GM21723 (cell line): Measurements from ENCODE around the gene PHACTR3.

ENCODE experiments used
- ATAC-seq: cut with Tn5 transposase; IDR thresholded peaks from one replicate; pipeline ENCODE4 v1.9.1; 2021; ENCODE audit warnings: mild to moderate bottlenecking, moderate library complexity; ENCODE audit not compliant: unreplicated experiment

The PHACTR3 gene

DNA sequence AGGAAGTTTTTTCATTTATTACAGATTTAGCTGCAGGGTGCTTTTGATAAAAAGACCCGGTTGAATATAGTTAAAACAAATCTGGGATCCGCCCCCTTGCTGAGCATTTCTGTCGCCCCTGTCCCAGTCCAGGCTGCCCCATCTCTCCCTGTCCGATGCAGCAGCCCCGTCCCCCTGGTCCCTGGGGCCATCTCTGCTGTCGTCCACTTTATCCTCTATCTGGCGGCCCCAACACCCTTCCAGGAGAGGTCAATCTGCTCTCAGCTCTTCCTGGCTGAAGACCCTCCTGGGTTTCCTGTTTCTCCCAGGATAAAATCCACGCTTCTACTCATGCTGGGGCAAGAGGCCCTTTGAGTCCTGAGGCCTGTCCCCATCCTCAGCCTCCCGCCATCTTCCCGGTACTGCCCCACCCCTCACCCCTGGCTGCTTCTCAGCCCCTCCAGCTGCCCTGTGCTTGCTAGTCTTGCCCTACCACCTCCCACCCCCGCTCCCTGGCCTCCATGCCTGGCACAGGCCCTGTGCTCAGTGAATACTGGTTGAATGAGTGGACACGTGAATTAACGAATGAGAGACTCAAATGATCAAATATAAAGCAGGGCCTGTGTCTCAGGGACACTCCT is 16.0 kb upstream of the PHACTR3 start:
- ATAC-seq = no peak

DNA sequence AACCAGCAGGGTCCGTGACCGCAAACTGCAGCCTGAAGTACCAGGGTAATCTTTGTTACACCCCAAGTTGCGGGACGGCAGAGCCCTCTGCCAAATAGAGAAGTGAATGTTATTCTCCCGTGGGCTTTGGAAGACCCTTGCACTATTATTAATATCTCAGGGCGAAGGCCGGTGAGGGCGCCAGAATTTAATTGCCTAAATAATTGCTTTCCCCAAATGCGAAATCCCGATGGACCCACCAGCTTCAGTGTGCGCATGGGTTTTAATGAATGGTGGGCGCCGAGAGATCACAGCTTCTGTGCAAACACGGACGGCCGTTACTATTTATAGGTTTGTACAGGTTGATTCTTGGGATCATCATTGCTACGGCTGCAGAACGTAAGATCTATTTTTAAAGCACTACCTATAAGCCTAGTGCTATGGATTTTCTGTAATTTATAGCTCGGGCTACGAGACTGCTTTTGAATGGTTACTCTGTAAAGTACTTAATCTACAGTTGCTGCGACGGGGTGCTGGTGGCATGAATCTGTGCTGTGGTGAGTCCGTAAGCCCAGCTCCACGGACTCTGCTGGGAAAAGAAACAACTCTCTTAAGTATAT is 15.2 kb upstream of the PHACTR3 start:
- no peak for ATAC-seq

DNA sequence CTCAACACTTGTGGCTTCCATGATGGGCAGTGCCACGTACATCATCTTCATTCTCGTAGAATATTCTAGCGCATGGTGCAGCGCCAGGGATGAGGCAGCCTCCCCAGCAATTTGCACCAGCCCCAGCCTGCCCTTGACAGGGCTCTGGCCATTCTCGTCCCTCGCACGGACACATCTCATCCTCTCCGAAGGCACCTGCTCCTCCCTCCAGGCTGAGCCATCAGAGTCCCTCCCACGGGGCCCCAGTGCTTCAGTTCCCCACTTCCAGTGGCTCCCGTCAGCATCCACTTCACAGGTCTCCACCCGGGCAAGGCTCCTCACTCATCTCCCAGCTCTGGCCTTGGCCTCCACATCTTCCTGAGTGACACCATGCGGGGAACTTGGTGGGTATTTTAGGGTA is 13.3 kb upstream of the PHACTR3 start:
- ATAC-seq = no peak

DNA sequence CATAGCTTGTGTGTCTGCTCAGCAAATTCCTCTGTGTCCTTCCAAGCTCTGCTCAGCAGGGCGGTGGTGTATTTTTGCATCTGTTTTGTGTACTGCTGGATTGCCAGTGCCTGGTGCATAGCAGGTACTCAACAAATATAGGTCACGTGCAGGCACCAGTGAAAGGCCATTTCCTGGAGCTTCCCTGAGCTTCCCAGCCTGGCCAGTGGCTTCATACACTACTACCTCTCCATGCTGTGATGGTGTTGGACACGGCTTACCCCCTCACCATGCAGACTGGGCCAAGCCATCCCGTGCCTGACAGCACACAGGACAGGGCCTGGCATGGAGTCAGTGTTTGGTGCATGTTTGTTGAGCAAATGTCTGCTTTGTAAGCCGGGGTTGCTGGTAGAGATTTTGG is 7.7 kb upstream of the PHACTR3 start:
- ATAC-seq = no peak

DNA sequence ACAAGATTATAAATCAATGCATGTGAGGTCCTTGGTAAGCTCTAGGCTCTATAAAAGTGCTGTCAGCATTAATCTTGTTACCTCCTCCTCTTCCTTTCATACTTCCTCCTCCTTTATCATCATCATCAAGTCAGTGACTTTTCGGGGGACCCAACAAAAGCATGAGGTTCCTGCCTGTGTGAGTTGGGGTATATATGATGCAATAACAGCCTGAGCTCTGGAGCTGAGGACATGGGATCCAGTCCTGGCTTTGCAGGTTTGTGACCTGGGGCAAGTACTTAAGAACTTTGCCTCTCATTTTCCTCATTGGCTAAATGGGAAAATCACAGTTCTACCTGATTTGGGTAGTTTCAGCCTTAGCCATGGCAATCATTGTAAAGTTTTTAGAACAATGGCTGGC is 7.1 kb upstream of the PHACTR3 start:
- ATAC-seq = no peak

DNA sequence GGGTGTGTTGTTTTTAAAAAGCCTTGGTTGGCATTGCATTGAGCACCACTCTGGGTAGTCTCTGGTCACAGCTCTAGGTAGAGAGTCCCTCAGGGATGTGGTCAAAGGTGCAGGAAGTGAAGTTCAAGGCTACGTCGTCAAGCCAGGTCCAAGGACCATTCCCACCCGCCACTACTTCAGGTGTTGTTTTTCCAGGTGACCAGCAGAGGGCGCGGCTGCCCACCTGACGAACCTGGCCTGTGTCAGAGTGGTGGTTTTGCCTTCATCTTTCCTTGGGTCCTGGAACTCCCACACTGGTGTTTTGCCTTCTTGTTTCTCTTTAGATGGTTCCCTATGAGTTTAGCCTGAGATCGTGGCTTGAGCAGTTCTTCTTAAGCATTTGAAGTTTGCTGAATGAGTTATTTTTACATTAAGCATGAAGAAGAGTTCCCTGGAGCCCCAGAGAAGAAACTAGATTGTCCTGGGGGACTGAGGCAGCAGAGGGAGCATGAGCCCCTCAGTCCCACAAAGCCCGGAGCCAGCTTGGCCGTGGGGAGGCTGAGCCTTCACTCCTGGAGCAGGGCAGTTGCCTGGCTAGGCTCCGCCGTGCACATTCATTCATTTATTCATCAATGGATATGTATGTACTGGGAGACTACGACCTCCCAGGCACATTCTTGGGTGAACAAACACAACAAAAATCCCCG is 5.6 kb upstream of the PHACTR3 start:
- ATAC-seq = peak; percentile 69

DNA sequence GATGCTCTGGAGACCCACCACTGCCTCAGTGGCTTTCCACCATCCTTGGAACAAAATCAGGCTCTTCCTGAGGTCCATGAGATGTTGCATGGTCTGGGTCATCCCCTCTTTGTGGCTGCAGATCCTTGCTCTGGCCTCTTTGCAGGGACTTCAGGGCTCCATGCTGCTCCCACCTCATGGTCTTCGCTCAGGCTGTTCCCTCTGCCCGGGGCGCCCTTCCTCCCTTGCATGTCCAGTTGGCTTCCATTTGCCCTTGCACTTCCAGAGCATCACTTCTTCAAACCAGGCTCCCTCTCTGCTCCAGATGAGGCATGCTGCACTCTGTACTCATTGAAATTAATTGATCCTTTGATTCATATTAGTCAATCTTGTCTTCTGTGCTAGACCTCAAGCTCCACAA is 4.4 kb upstream of the PHACTR3 start:
- ATAC-seq = no peak

DNA sequence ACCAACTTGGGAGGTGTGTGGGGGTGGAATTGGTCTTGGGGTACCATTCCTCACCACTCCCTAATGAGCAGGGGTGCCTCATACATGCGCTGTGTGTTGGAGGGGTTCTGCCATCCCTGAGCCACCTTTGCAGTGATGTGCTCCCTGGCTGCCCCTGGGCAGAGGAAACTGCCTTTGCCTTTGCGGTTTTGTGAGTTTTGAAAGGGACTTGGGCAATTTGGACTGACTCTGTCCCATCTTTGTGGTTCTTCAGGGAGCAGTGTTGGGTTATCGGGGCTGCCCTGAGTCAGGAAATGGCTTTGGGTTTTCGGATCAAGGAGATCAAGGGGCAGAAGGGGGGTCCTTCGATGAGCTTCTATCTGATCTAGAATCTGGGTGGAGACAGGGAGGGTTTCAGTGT is 3.9 kb upstream of the PHACTR3 start:
- no peak for ATAC-seq

DNA sequence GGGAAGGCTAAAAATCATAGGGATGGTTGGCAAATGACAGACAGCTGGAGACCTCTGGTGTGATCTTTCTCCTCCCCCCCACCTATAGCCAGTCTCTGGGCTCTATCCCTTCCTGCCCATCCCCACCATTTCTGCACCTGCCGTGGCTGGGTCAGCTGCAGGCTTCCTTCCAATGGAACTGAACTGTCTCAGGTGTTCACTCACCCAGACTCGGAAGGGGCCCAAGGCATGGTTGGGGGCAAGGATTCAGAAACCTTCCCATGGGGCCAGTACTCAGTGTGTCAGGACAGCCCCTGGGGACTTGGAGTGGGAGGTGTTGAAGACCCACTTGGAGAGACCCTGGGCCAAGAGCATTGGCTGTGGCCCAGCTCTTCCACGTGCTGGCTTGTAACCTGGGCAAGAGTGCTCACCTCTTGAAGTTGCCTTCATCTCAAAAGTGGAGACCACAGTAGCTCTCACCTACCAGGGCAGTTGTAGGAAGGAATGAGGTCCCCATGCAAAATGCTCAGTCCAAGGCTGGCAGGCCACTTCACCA is 1.7 kb upstream of the PHACTR3 start:
- ATAC-seq = no peak

DNA sequence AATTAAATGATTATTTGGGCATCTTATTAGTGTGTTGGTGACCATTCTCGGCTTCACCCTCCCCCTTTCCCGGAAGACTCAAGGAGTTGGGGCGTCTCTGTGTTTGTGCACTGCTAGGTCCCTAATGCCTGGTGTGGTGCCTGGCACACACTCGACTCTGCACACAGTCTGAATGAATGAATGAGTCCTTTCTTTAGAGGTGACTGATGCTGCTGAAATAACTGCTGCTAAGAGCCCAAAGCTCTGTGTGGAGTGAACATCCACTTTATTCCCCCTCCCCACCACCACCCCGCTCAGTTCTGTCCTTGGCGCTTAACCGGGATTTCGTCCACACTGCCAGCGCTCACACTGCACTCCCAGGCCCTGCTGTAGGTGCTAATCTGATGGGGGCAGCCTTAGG is 1.2 kb upstream of the PHACTR3 start:
- ATAC-seq = no peak

DNA sequence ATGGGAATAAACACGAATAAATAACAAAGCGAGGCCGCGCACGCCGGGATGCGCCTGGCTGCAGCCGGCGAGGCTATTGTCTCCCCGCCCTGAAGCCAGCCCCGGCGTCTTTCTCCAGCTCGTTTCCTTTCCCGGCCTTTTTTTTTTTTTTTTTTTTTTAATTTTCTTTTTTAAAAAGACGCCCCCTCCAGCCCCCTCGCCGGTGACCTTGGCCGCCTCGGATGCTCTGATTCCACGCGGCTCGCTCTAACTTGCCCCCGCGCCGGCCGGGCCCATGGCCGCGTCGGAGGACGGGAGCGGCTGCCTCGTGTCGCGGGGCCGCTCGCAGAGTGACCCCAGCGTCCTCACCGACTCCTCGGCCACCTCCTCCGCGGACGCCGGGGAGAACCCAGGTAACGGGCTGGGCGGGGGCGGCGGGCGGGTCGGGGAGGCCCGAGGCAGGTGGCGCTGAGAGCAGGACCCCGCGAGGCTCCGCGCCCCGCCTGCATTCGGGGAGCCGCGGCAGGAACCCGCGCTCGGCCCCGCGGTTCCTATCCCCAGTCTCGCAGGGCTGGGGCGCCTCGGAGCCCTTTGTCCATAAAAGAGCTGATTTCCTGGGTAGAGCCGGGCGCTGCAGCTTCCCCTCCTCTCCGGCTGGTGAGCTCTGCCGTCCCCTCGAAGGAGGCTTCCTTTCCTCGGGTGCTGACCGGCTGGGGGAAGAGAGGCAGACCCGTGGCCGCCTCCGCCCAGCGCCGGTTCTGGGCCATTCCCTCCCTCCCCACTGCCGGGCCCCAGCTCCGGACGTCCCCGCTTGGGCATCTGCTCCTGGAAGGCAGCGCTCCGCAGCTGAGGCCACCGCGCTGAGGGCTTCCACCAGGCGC is 631 bp downstream of the PHACTR3 start:
- no peak for ATAC-seq

DNA sequence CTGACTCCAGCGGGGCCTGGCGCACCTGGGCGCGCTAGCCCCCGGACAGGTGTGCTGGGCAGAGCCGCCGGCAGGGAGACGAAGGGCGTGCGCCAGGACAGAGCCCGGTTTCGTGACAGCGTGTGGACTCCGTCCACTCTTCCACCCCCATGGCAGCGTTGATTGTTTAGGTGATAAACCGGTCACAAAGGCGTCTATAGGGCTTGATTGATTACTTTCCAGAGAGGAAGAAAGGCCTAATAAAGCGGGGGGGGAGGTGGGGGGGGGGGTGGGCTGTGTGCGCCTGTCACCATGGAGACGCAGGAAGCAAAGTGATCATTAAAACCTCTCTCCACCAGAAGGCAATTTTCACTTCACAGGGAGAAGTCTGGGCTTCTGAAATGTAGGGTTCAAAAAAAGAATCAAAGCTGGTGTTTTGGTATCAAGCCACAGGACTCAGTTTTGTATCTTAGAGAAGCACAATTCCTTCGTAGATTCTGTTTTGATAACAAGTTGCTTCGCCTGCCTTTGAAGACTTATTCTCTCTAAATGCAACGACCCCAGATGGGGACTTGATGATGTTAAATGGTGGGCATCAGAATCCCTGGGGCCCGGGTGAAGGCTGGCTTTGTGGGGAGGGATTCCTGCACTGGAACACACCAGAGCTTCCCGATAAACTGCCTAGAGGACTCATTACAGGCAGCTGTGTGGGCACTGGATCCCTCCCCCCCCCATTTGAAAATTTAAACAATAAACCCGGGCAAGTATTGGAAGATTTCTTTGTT is 1.4 kb downstream of the PHACTR3 start:
- no peak for ATAC-seq

DNA sequence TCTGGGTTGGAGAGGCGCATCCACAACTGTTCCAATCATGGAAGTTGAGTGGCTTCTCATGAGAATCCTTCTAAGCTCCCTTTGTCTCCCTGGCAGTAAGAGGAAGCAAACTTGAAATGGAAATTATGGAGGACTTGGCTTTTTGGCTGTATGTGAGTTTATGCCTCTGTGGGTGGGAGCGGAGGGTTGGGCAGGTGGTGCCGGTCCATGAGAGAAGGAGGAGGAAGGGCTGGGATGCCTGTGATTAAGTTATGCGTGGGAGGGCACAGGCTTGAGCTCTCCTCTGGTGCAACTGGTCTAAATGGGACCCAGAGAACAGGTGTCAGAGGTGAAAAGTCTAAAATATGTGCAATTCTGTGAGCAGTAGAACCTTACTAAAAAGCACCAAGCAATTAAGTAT is 2.2 kb downstream of the PHACTR3 start:
- no peak for ATAC-seq

DNA sequence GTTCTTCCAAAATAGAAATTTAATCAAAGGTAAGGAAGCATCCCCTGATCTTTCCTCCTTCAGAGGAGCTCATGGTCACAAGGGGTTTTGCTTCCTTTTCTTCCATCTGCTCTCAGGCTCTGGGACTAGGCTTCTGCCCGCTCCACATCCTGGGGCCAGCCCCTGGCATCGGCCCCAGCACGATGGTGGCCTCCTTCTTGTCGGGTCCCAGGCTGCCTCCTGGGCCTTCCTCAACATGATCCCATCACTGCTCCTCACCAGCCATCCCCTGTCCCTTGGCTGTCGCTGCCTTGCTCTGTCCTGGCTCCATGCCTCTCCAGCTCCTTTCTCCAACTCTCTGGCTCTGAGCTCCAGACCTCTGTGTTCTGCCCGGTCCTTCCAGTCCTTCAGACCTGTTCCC is 4.1 kb downstream of the PHACTR3 start:
- no peak for ATAC-seq

DNA sequence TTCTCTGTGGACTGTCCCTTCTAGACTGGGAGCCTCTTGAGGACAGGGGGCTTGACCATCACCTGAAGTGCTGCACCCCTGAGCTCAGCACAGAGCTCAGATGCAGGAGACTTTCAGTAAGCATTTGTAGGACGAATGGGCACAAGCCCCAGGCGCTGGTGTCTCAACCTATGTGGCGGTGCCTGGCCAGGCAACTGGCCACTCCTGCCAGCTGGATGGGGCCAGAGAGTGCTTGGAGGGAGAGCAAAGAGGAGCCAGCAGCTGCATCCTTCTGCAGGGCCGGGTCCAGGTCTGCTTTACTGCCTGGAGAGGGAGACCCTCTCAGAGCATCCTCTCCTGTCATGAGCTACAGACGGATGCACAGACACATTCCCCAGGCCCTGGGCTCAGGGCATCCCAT is 4.5 kb downstream of the PHACTR3 start:
- no peak for ATAC-seq

DNA sequence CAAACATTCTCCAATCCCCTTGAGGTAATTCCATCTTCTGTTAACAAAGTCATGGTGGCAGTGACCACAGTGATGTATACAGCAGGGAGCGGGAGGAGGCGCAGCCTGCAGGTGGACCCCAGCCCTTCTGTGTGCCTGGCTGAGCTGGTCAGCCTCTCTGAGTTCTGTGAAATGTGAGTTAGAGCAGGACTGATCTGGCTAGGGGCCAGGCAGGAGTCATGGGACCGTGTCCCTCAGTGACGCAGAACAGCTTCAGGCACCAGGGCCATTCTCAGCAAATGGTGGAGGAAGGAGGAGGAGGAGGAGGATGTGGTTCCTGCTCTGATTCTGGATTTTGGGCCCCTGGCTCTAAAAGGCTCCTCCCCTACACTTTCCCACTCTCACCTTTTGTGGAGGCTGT is 6.9 kb downstream of the PHACTR3 start:
- ATAC-seq = no peak

DNA sequence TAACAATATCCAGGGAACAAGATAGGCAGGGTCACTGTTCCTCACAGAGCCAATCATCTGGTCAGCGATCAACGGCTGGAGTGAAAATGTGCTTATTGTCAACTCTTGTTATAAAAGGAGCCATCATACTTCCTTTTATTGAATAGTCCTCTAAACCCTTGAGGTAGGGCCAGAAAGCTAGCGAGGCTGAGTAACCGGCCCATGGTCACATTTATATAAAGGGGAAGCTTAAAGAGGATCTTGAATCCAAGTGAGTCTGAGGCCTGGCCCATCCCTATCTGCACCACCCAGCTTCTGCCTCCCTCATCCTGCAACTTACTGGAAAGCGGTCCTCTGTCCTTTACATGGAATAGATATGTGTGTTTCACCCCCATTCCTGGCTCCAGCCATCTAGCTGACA is 9.5 kb downstream of the PHACTR3 start:
- no peak for ATAC-seq

DNA sequence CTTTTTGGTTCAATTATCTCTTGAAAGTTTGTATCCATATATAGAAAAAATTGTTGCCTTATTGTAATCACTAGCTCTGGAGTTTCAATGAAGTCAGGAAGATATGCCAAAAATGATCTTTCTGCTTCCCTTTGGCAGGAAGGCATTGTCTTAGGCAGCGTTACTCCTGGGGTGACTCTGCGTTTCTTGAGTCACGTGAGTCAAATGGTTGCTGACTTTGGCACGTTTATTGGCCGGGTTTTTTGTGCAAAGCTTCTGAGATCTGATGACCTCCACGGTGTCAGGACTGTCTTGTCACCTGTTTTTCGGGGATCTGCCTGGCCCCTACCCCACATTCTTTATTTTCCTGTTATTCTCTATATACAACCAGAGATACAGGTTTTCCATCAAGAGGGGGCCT is 10.4 kb downstream of the PHACTR3 start:
- ATAC-seq = no peak

DNA sequence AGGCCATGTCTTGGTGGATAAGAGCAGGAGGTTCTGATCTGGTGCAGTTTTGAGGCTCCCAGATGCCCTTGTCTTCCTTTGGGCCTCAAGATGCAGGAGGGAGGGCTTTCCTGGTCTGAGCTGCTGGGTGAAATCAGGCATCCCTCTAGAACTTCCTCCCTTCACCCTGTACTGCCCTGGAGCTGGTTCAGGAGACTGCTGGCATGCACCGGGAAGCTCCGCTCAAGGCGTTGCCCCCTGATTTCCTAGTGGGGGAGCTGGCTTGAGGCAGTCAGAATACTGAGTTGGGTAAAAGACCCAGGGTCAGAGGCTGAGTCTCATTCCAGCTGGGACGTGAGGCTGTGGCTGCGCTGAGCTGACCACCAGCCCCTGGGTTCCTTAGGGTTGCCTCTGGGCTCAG is 12.0 kb downstream of the PHACTR3 start:
- ATAC-seq = no peak

DNA sequence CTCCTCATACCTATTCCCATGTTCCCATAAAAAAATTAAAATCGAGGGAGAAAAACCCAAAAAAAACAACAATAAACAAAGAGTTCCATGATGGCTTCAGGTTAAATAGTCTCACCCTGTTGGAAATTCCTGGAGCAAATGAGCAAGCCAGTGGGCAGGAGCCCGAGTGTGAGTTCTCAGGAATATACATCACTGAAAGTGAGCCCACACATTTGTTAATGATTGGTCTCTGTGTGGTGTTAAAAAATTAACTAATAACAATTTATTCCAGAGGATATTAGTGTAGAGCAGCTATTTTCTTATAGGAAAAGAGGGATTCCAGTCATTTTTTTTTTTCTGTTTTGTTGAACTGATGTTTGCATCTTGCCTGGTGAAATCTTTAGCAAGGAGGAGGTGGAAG is 12.9 kb downstream of the PHACTR3 start:
- ATAC-seq = no peak

DNA sequence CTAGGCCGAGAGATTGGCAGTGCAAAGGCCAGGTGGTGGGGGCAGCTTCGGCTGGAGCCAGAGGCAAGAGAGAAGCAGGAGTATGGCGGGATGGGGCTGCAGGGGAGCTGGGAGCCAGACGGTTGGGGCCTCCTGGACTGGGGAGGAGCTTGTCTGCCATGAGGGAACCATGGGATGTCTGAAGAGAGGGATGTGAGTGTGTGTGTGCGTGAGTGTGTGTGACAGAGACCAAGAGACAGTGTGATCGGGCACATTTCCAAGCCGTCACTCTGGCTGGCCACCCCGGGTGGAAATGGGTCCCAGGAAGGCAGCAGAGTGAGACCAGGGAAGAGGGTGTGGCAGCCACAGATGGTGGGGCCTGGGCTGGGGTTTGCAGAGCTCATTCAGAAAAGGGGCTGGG is 13.8 kb downstream of the PHACTR3 start:
- ATAC-seq = no peak
